GM19099 (cell line): ENCODE measurements around the gene PLA2G15.
A peak's percentile ranks its signal among the peaks of the same experiment; 100 is the strongest.

Source experiments
- POLR2A ChIP-seq: IDR thresholded peaks from 3 replicates; pipeline ENCODE4 v1.6.1; 2011; ENCODE audit warnings: low read depth; ENCODE audit not compliant: insufficient read length; ENCODE audit errors: extremely low read depth

Gene PLA2G15

DNA sequence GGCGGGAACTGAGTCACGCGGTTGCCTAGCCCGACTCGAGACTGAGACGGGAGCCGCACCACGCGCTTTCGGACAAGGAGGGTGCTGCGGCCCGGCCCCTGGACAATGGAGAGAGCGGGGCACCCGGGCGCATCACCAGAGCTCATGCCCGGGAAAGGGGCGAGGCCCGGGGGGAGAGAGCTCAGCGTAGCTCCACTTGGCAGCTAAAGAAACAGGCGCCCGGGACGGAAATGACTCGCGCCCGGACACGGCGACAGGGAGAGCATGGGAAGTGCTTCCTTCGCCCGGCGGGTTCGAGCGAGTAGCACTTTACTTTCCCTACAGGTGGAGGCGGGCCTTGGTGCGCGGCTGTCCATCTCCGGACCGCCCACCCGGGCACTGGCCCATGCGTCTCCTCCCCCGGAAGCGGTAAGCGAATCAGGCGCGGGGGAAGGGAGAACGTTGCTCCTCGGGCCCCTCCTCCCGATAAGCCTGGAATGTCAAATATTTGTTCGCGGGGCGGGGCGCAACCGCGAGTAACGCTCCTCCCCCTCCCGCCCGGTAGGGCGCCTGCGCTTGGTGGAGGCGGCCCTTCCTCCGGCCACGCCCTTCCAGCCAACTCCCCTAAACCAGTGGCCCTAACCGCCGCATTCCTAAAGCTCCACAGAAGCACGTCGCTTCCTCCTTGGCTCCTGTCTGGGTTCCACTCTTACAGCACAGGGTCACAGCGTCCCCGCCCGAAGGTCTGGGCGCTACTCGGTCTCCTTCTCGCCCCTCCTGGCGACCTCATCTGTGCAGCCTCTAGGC is 7.7 kb upstream of the PLA2G15 start:
- peak; percentile 70 for TF ChIP-seq POLR2A

- TF ChIP-seq POLR2A: no peak
Measured at GRCh38 chr16:68238029-68238345, 7.2 kb upstream of the PLA2G15 start.

GRCh38 chr16:68242085-68242484 is 3.1 kb upstream of the PLA2G15 start:
- TF ChIP-seq POLR2A: no peak

DNA sequence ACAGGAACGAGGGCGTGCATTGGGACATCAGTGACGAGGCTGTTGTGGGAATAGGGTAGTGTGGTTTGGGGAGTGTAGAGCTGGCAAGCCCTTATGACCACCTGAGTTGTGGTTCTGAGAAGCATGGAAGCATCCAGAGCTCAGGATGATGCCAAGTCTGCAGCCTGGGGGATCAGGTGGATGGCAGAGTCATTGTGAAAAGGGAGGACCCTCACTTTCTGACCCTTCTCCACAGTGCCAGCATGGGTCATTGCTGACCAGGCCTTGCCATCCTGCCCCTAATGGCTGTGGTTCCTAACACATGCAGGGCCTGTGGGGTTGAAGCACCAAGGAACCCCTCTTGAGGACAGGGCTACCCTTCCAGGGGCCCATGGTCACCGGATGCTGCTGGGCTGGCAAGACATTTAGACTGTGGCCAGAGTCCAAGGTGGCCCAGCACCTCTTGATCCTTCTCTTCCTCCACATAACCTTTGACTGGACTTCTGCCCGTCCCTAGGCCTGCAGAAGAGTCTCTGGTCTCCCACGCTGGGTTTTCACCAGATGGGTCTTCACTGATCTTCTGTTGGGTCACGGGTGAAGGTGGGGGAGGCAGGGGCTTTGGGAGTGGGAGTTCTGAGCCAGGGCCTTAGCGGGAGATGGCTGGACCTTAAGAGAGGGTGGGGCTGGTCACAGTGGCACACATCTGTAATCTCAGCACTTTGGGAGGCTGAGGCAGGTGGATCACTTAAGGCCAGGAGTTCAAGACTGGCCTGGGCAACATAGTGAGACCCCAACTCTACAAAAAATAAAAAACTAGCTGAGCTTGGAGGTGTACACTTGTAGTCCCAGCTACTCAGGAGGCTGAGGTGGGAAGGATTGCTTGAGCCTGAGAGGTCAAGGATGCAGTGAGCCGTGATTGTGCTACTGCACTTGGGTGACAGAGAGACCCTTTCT is 2.0 kb upstream of the PLA2G15 start:
- no peak for TF ChIP-seq POLR2A

DNA sequence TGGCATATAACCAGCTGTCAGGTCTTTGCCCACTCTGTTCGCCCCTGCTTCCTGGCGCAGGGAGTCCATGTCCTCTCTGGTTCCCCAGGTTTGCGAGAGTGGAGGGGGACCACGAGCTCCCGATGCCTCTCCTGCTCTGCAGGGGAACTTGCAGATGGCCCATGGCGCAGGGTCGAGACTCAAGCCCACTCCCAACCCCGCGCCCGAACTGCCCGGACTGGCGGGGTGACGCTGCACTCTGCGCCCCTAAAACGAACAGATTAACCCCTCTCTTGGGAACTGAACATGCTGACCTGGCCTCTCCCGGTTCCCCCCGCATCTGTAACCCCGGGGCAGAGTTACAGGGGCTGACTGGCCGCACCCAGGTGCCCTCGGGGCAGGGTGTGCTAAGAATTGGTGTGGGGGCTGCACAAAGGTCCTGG is 681 bp upstream of the PLA2G15 start:
- no peak for TF ChIP-seq POLR2A

GRCh38 chr16:68246121-68246520 is 948 bp downstream of the PLA2G15 start:
- TF ChIP-seq POLR2A: no peak

DNA sequence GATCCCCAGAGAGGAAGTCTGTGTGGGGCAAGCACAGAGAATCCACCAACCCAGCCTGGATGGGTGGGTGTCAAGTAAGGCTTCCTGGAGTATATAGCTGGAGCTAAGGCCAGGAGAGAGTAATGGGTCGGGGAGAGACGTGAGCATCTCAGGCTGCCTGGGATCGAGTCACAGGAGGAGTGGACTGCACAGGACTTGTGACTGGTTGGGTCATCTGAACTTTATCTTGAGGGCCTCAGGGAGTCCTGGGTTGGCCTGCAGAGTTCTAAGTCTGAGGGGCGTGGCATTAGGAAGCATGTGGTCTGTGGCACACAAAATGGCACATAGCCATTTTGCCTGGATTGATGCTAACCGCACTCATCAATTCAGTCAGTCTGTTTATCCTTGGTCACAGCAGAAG is 1.5 kb downstream of the PLA2G15 start:
- TF ChIP-seq POLR2A: no peak

DNA sequence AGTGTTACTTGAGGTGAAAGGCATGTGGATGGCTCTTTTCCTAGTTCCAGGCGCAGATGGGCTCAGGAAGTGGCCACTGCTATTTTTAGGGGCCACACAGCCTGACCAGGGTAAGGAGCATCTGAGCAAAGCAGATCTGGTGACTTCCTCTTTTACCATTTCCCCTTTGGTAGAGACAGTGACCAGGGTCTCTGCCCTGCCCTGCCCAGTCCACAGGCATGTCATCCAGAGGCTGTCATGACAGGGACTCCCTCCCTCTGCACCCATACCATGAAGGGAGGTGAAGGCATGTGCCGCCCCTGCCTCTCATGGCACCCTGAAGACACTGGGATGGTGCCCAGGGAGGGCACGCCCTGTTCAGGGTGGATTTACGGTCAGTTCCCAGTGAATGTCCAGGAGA is 2.2 kb downstream of the PLA2G15 start:
- TF ChIP-seq POLR2A: no peak

GRCh38 chr16:68247932-68248331 is 2.8 kb downstream of the PLA2G15 start:
- TF ChIP-seq POLR2A: no peak

DNA sequence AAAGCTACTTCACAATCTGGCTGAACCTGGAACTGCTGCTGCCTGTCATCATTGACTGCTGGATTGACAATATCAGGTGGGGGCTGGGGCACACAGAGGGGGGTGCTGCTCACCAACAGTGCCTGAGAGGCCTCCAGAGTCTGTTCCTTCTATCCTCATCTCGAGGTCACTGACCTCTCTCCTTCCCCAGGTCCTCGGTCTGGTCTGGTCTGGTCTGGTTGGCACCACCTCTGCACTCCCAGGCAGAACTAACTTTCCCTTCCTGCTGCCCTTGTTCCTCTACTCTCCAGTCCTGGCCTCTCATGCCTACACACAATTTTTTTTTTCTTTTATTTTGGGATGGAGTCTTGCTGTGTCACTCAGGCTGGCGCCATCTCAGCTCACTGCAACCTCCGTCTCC is 4.2 kb downstream of the PLA2G15 start:
- TF ChIP-seq POLR2A: no peak

DNA sequence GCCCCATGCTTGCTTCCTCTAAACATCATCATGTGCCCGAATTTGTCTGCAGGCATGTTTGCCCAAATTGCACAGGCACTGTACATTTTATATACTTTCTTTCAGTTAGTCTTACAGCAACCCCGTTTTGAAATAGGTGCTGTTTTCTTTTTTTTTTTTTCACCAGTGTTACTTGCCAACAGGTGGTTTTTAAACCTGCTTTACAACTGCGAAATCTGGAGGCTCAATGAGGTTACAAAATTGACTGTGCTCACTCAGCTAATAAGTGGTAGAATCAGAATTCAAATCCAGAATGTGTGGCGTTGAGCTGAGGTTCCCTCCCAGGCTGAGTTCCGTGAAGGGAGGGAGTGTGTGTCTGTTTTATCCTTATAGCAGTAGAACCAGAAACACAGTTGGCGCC is 5.8 kb downstream of the PLA2G15 start:
- TF ChIP-seq POLR2A: no peak

- no peak for TF ChIP-seq POLR2A
Measured at GRCh38 chr16:68251832-68252231, 6.7 kb downstream of the PLA2G15 start.

- no peak for TF ChIP-seq POLR2A
Measured at GRCh38 chr16:68252383-68252782, 7.2 kb downstream of the PLA2G15 start.

DNA sequence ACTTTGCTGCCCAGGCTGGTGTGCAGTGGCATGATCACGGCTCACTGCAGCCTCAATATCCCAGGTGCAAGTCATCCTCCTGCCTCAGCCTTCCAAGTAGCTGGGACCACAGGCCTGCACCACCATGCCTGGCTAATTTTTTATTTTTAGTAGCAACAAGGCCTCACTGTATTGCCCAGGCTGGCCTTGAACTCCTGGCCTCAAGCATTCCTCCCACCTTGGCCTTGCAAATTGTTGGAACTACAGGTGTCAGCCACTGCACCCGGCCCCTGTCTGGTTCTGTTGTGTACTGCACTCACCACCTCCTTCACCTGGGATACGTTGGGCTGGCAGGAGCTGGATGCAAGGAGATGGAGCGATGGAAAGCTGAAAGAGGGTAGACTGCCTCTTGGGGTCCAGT is 8.5 kb downstream of the PLA2G15 start:
- no peak for TF ChIP-seq POLR2A

DNA sequence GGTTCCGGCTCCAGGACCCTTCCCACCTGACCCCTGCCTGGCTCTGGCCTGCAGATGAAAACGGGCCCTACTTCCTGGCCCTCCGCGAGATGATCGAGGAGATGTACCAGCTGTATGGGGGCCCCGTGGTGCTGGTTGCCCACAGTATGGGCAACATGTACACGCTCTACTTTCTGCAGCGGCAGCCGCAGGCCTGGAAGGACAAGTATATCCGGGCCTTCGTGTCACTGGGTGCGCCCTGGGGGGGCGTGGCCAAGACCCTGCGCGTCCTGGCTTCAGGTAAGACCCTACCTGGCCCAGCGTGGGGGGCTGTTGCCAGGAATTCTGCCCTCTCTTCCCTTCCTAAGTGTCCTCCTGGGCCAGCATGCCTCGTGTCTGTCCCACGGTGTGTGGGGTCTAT is 10.5 kb downstream of the PLA2G15 start:
- no peak for TF ChIP-seq POLR2A
